ENCODE measurements around the gene KRT222. TPM values are rescaled to one million over a fixed set of nuclear protein-coding genes. Genes with fewer than 3 reads are reported as not detected.

Gene KRT222
- total and polyA plus RNA-seq, 2 of the 13 experiments (the other 11 are each of a cell fraction or from before 2014, with no cell fraction given): not detected

GRCh38 chr17:40671282-40671681, 6.3 kb upstream of the KRT222 start:
- FAIRE-seq (no peak), DNase-seq (ENCODE audit: low spot score) (no peak), ATAC-seq (no peak)
- Histone ChIP-seq H3K27ac (ENCODE audit: extremely low read length, insufficient read depth, low read length) (no peak overlapping the region), H3K4me3 (replicated peaks in 1 of 3; ENCODE audit: insufficient read depth in 1 of 3, low read depth in 2 of 3, low read length in 3 of 3) (no peak overlapping the region), H2AFZ (ENCODE audit: low read length) (no peak overlapping the region), H3K9ac (ENCODE audit: insufficient read depth, low read depth, low read length) (no peak overlapping the region), H3K4me1 (ENCODE audit: insufficient read depth, low read length) (peaks cover 6% of the 10 kb centered on the region), H3K4me2 (ENCODE audit: low read depth, low read length) (no peak overlapping the region), H4K20me1 (ENCODE audit: insufficient read depth, low read length) (no peaks in the 10 kb centered on the region), H3K36me3 (replicated peaks in 1 of 2; ENCODE audit: control insufficient read depth in 1 of 2, insufficient read depth in 2 of 2, low read length in 2 of 2) (no peaks in the 10 kb centered on the region), H3K9me3 (ENCODE audit: low read length) (no peaks in the 10 kb centered on the region), H3K79me2 (ENCODE audit: insufficient read depth, low read length) (no peaks in the 10 kb centered on the region), H3K27me3 (ENCODE audit: control insufficient read depth in 1 of 2, insufficient read depth in 2 of 2, low read length in 2 of 2) (peaks cover 0 to 16% of the 10 kb centered on the region in 2 experiments; a peak in 2 of 5 replicates)
- ChIA-PET POLR2A (no interaction called here), CTCF (ENCODE audit: low intra/inter-chr PET ratio, low total read pairs) (no interaction called here)
- intact Hi-C loops (cut with micrococcal nuclease; ENCODE audit: unreplicated experiment): no loop called here
- in situ Hi-C loops (cut with HindIII; ENCODE audit: extremely low pct_ligation_motif_present, low pct_unique_long_range_greater_than_20kb): no loop called here
- TF ChIP-seq ZBTB20 (CRISPR knock-in tag; IDR thresholded peaks at IDR 0.05; ENCODE audit: borderline replicate concordance, low read depth) (no peak), RBM39 (IDR thresholded peaks at IDR 0.05; ENCODE audit: low read depth, low read length, poor library complexity, severe bottlenecking) (no peak), ZBTB7A (CRISPR knock-in tag; IDR thresholded peaks at IDR 0.05) (no peak), DDIT3 (CRISPR knock-in tag; IDR thresholded peaks at IDR 0.05) (no peak), GTF3A (CRISPR knock-in tag; conservative IDR thresholded peaks at IDR 0.05) (no peak), HNRNPL (IDR thresholded peaks at IDR 0.05; ENCODE audit: low read depth, low read length) (no peak), ZNF850 (CRISPR knock-in tag; conservative IDR thresholded peaks at IDR 0.05) (no peak), JDP2 (CRISPR knock-in tag; IDR thresholded peaks at IDR 0.05; ENCODE audit: borderline replicate concordance) (no peak), IRF2 (CRISPR knock-in tag; IDR thresholded peaks at IDR 0.05) (no peak), ZNF816 (CRISPR knock-in tag; IDR thresholded peaks at IDR 0.05; ENCODE audit: borderline replicate concordance) (no peak), GPN1 (CRISPR knock-in tag; IDR thresholded peaks at IDR 0.05; ENCODE audit: borderline replicate concordance) (no peak), POLR2A (IDR thresholded peaks at IDR 0.05; ENCODE audit: insufficient read depth in 1 of 2, low read depth in 2 of 2, low read length in 2 of 2) (no peak), FOXM1 (CRISPR knock-in tag; IDR thresholded peaks at IDR 0.05) (no peak), ZNF788 (CRISPR knock-in tag; IDR thresholded peaks at IDR 0.05; ENCODE audit: borderline replicate concordance) (no peak)
- 10% methylated on average over 4 of the region's 4 CpGs for WGBS (ENCODE audit: low lambda C conversion rate)
- BruUV-seq (replicated peaks): no TSS peak

Measured in HepG2 (cell line).